ENCODE data around the gene CRACR2A.

- TF ChIP-seq CTCF (IDR thresholded peaks at IDR 0.05; ENCODE audit: low read length) (no peak), EZH2 (optimal IDR thresholded peaks at IDR 0.05; ENCODE audit: low read depth, low read length) (no peak)
Measured at GRCh38 chr12:3647504-3647903, 105.4 kb downstream of the CRACR2A start.

Data from MM.1S (cell line).